Fibroblast of skin of right quadriceps (primary cell): ENCODE data around the gene CFAP410.
"Not testable (repeated sequence)": the region's sequence is repeated elsewhere in the genome, so short reads cannot be mapped to it uniquely, and the experiment has no call there.

ENCODE experiments used
- DNase-seq: peaks from one replicate; pipeline ENCODE4 v3.0.0-alpha.2; 2013

CFAP410 gene

GRCh38 chr21:44368711-44369446 is 29.7 kb upstream of the CFAP410 start:
- DNase-seq = no peak

- no peak for DNase-seq
Observed at GRCh38 chr21:44366586-44367211, 27.5 kb upstream of the CFAP410 start.

GRCh38 chr21:44365967-44366585 is 26.9 kb upstream of the CFAP410 start:
- no peak for DNase-seq

- no peak for DNase-seq
Observed at GRCh38 chr21:44365251-44365966, 26.2 kb upstream of the CFAP410 start.

- DNase-seq = no peak
Observed at GRCh38 chr21:44364151-44365053, 25.2 kb upstream of the CFAP410 start.

- DNase-seq = no peak
Observed at GRCh38 chr21:44363278-44363677, 24.1 kb upstream of the CFAP410 start.

- DNase-seq = not testable (repeated sequence)
Observed at GRCh38 chr21:44361903-44362302, 22.7 kb upstream of the CFAP410 start.

- no peak for DNase-seq
Observed at GRCh38 chr21:44360159-44360558, 21.0 kb upstream of the CFAP410 start.

GRCh38 chr21:44359396-44359795 is 20.2 kb upstream of the CFAP410 start:
- no peak for DNase-seq

GRCh38 chr21:44357064-44357837 is 18.1 kb upstream of the CFAP410 start:
- no peak for DNase-seq

GRCh38 chr21:44356636-44357035 is 17.4 kb upstream of the CFAP410 start:
- no peak for DNase-seq

GRCh38 chr21:44356160-44356559 is 17.0 kb upstream of the CFAP410 start:
- no peak for DNase-seq

- DNase-seq = no peak
Observed at GRCh38 chr21:44354775-44355771, 15.9 kb upstream of the CFAP410 start.

GRCh38 chr21:44354001-44354405 is 14.8 kb upstream of the CFAP410 start:
- DNase-seq = no peak

GRCh38 chr21:44353191-44353970 is 14.2 kb upstream of the CFAP410 start, which contains the start of gene TRPM2:
Gene TRPM2 (plus strand): TSS chr21:44353621. CDS start chr21:44353701, 80 bp downstream.
- no peak for DNase-seq

- DNase-seq = no peak
Observed at GRCh38 chr21:44352253-44352860, 13.2 kb upstream of the CFAP410 start.

GRCh38 chr21:44351535-44352252 is 12.5 kb upstream of the CFAP410 start:
- no peak for DNase-seq
